ENCODE data around the gene FERMT2. TPM values are rescaled to one million over a fixed set of nuclear protein-coding genes. Genes with fewer than 3 reads are reported as not detected.

The FERMT2 gene
- total RNA-seq, 2 experiments from 2014 or later = 0.77 to 1.0 TPM

GRCh38 chr14:52992236-52992870, 41.5 kb upstream of the FERMT2 start:
- POLR2A ChIA-PET = no interaction called here
- no peaks in the 10 kb centered on the region for H3K4me1 Mint-ChIP-seq (ENCODE audit: low read depth)
- intact Hi-C loops (cut with micrococcal nuclease) = no loop called here
- ATAC-seq (no peak), DNase-seq (no peak)
- H3K27ac Mint-ChIP-seq = no peak overlapping the region
- TF ChIP-seq CTCF (IDR thresholded peaks at IDR 0.05) = no peak
- H3K27me3 Mint-ChIP-seq = peaks cover 7% of the 10 kb centered on the region
- no peaks in the 10 kb centered on the region for H3K9me3 Mint-ChIP-seq
- H3K4me3 Mint-ChIP-seq = no peak overlapping the region
- CTCF ChIA-PET = no interaction called here
- H3K36me3 Mint-ChIP-seq (ENCODE audit: low read depth) = no peaks in the 10 kb centered on the region

- no peaks in the 10 kb centered on the region for H3K4me1 Mint-ChIP-seq (ENCODE audit: low read depth)
- POLR2A ChIA-PET = no interaction called here
- no peaks in the 10 kb centered on the region for H3K9me3 Mint-ChIP-seq
- H3K27ac Mint-ChIP-seq = no peak overlapping the region
- H3K4me3 Mint-ChIP-seq = no peak overlapping the region
- H3K36me3 Mint-ChIP-seq (ENCODE audit: low read depth) = no peaks in the 10 kb centered on the region
- CTCF ChIA-PET = no interaction called here
- intact Hi-C loops (cut with micrococcal nuclease) = no loop called here
- DNase-seq = no peak
- H3K27me3 Mint-ChIP-seq = peaks cover 2% of the 10 kb centered on the region
- TF ChIP-seq CTCF (IDR thresholded peaks at IDR 0.05) = no peak
- ATAC-seq = no peak
These were observed 37.3 kb upstream of the FERMT2 start for GRCh38 chr14:52988139-52988538.

DNA sequence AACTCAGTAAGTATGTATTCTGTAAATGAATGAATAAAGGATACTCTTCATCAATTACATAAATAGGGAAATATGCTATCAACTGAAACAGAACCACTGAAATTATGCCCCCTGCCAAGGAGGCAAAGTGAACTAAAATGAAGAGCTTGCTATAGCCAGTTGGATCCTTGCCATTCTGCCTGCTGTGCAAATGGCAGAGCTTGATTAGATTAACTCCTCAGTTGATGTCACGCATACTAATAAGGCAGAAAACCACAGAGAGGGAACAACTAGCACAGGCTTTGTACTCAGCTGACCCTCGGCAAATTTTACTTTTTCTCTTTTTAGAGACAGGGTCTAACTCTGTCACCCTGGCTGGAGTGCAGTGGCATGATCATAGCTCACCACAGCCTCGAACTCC, 36.7 kb upstream of the FERMT2 start:
- ATAC-seq = no peak
- intact Hi-C loops (cut with micrococcal nuclease) = no loop called here
- no peak for DNase-seq
- ChIA-PET POLR2A (no interaction called here), CTCF (no interaction called here)
- H3K36me3 Mint-ChIP-seq (ENCODE audit: low read depth) = no peaks in the 10 kb centered on the region
- H3K27ac Mint-ChIP-seq = no peak overlapping the region
- no peaks in the 10 kb centered on the region for H3K4me1 Mint-ChIP-seq (ENCODE audit: low read depth)
- H3K9me3 Mint-ChIP-seq = no peaks in the 10 kb centered on the region
- no peak overlapping the region for H3K4me3 Mint-ChIP-seq
- no peaks in the 10 kb centered on the region for H3K27me3 Mint-ChIP-seq
- no peak for TF ChIP-seq CTCF (IDR thresholded peaks at IDR 0.05)

DNA sequence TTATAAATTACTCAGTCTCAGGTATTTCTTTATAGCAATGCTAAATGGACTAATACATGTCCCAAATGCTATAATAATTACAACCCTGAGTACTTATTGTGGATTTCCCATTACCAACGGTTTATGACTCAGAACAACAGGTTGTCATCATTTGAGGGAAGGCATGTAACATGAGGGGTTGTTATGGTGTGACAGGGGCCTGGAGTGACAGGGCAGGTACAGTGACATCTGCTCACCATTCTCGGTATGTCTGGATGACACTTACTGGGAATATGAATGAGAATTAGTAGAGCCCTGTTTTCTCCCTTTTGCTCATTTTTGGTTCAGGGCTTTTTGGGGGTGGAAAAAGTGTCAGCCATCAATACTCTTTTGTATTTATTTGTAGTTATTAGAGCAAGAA, 36.2 kb upstream of the FERMT2 start:
- Mint-ChIP-seq H3K36me3 (ENCODE audit: low read depth) (no peaks in the 10 kb centered on the region), H3K27ac (no peak overlapping the region), H3K4me1 (ENCODE audit: low read depth) (no peaks in the 10 kb centered on the region), H3K4me3 (no peak overlapping the region), H3K9me3 (no peaks in the 10 kb centered on the region), H3K27me3 (no peaks in the 10 kb centered on the region)
- DNase-seq = no peak
- CTCF ChIA-PET = no interaction called here
- POLR2A ChIA-PET = no interaction called here
- TF ChIP-seq CTCF (IDR thresholded peaks at IDR 0.05) = no peak
- ATAC-seq = no peak
- intact Hi-C loops (cut with micrococcal nuclease) = no loop called here

GRCh38 chr14:52977798-52978197, 26.9 kb upstream of the FERMT2 start:
- no peaks in the 10 kb centered on the region for H3K4me1 Mint-ChIP-seq (ENCODE audit: low read depth)
- ATAC-seq (no peak), DNase-seq (no peak)
- CTCF ChIA-PET = no interaction called here
- no peak for TF ChIP-seq CTCF (IDR thresholded peaks at IDR 0.05)
- H3K27ac Mint-ChIP-seq = no peak overlapping the region
- peaks cover 2% of the 10 kb centered on the region for H3K27me3 Mint-ChIP-seq
- intact Hi-C loops (cut with micrococcal nuclease) = no loop called here
- no peaks in the 10 kb centered on the region for H3K36me3 Mint-ChIP-seq (ENCODE audit: low read depth)
- no peaks in the 10 kb centered on the region for H3K9me3 Mint-ChIP-seq
- POLR2A ChIA-PET = no interaction called here
- H3K4me3 Mint-ChIP-seq = no peak overlapping the region

Measured in activated CD8-positive, alpha-beta T cell treated with anti-CD3 and anti-CD28 coated beads for 36 hours (primary cell).